Endothelial cell of umbilical vein (primary cell): ENCODE data around the gene METRN. TPM values are rescaled to one million over a fixed set of nuclear protein-coding genes. Genes with fewer than 3 reads are reported as not detected.

Source experiments
- BruUV-seq: library from RNA; stranded (reverse); fragments of 400-500 nt; replicated peaks from 2 replicates; lab custom pipeline; 2021; lab: Mats Ljungman, UMichigan
- CTCF ChIA-PET: fragments of 300-600, 350-600 bp; sonication (Branson Sonifier 250); formaldehyde crosslinking; loops from one replicate; lab custom pipeline; 2021; ENCODE audit warnings: antibody characterized with exemption, inconsistent platforms; lab: Charles Lee
- POLR2A ChIA-PET: fragments of 300-600, 350-600 bp; sonication (Branson Sonifier 250); formaldehyde crosslinking; loops from one replicate; lab custom pipeline; 2021; ENCODE audit warnings: antibody characterized with exemption, inconsistent platforms; lab: Charles Lee
- DNase-seq: peaks from one replicate; pipeline ENCODE4 v3.0.0-alpha.2; 2011; ENCODE audit warnings: low read depth, low spot score
- FAIRE-seq: peaks from 2 replicates; lab custom pipeline; 2011; peaks lifted over from hg19 to GRCh38; lab: Jason Lieb, UNC
- H2AFZ ChIP-seq: 2 replicates; pipeline ENCODE4 v1.6.0; 2012; ENCODE audit warnings: low read depth, low read length, control low read depth, inconsistent platforms
- H3K27ac ChIP-seq: 2 replicates; pipeline ENCODE4 v1.5.1; 2011; ENCODE audit warnings: low read depth, mild to moderate bottlenecking, control low read depth, low read length, moderate library complexity; ENCODE audit not compliant: insufficient read depth
- H3K27me3 ChIP-seq, 2 experiments: 2 replicates each; pipeline versions ENCODE4 v1.6.0 to v1.6.1; 2011; ENCODE audit warnings: low read length in 2 of 2, mixed read lengths in 1 of 2; ENCODE audit not compliant: control insufficient read depth in 2 of 2, insufficient read depth in 2 of 2
- H3K36me3 ChIP-seq, 2 experiments: 2 replicates in 1 of 2; 3 replicates in 1 of 2; pipeline ENCODE4 v1.5.1; 2011; ENCODE audit warnings: low read length in 2 of 2, mild to moderate bottlenecking in 1 of 2, moderate library complexity in 1 of 2; ENCODE audit not compliant: control insufficient read depth in 2 of 2, insufficient read depth in 2 of 2; ENCODE audit errors: extremely low read depth in 1 of 2
- H3K4me1 ChIP-seq: 3 replicates; pipeline ENCODE4 v1.5.1; 2011; ENCODE audit warnings: mild to moderate bottlenecking, low read length; ENCODE audit not compliant: control insufficient read depth, insufficient read depth; ENCODE audit errors: extremely low read depth
- H3K4me2 ChIP-seq: 2 replicates; pipeline ENCODE4 v1.6.1; 2011; ENCODE audit warnings: low read length, control low read depth, mixed read lengths; ENCODE audit not compliant: insufficient read depth
- H3K4me3 ChIP-seq, 3 experiments: fragments of 200-600 bp in 1 of 3; sonication (generic), shearing (Covaris generic) in 1 of 3; replicated peaks in 1 of 3; 2 replicates each; pipeline ENCODE4 v1.5.1; 2011 to 2016; ENCODE audit warnings: control low read depth in 3 of 3, low read length in 3 of 3, mild to moderate bottlenecking in 2 of 3, inconsistent platforms in 1 of 3, low read depth in 1 of 3, moderate library complexity in 1 of 3; ENCODE audit not compliant: insufficient read depth in 1 of 3
- H3K79me2 ChIP-seq: 2 replicates; pipeline ENCODE4 v1.6.0; 2012; ENCODE audit warnings: low read length, inconsistent platforms; ENCODE audit not compliant: control insufficient read depth, insufficient read depth
- H3K9ac ChIP-seq: replicated peaks from 2 replicates; pipeline ENCODE3; 2011; ENCODE audit warnings: low read length, control low read depth; ENCODE audit not compliant: insufficient read depth; ENCODE audit errors: extremely low read depth
- H3K9me1 ChIP-seq: replicated peaks from 3 replicates; pipeline ENCODE4 v1.6.0; 2011; ENCODE audit warnings: mild to moderate bottlenecking, low read length; ENCODE audit not compliant: control insufficient read depth, insufficient read depth; ENCODE audit errors: extremely low read depth
- H3K9me3 ChIP-seq: replicated peaks from 2 replicates; pipeline ENCODE4 v1.5.1; 2012; ENCODE audit warnings: low read length, inconsistent platforms; ENCODE audit not compliant: control insufficient read depth, insufficient read depth
- H4K20me1 ChIP-seq: replicated peaks from 2 replicates; pipeline ENCODE3; 2011; ENCODE audit warnings: mild to moderate bottlenecking, low read length; ENCODE audit not compliant: control insufficient read depth, insufficient read depth; ENCODE audit errors: extremely low read depth
- CTCF ChIP-seq, 2 donors: IDR thresholded peaks; 1 replicate in 1 of 2; 2 replicates in 1 of 2; pipeline ENCODE4 v1.5.1; 2011; ENCODE audit warnings: low read length in 2 of 2, mild to moderate bottlenecking in 2 of 2, moderate library complexity in 2 of 2, control low read depth in 1 of 2, inconsistent platforms in 1 of 2, low read depth in 1 of 2; ENCODE audit not compliant: insufficient read depth in 1 of 2; ENCODE audit errors: extremely low read depth in 1 of 2
- EZH2 ChIP-seq: IDR thresholded peaks from 2 replicates; pipeline ENCODE4 v1.6.1; 2012; ENCODE audit warnings: borderline replicate concordance, low read depth, mild to moderate bottlenecking, moderate library complexity, low read length, inconsistent platforms; ENCODE audit not compliant: severe bottlenecking
- FOS ChIP-seq: IDR thresholded peaks from 2 replicates; pipeline ENCODE4 v1.6.1; 2011; ENCODE audit warnings: mild to moderate bottlenecking, low read length, moderate library complexity, borderline replicate concordance; ENCODE audit not compliant: insufficient read depth
- GATA2 ChIP-seq: IDR thresholded peaks from 2 replicates; pipeline ENCODE4 v1.7.0; 2011; ENCODE audit warnings: low read depth, mild to moderate bottlenecking, moderate library complexity, mixed read lengths, low read length; ENCODE audit not compliant: insufficient read length, insufficient read depth
- JUN ChIP-seq: IDR thresholded peaks from 2 replicates; pipeline ENCODE4 v1.6.1; 2011; ENCODE audit warnings: borderline replicate concordance, low read depth; ENCODE audit not compliant: insufficient read length, insufficient read depth
- MAX ChIP-seq: IDR thresholded peaks from 2 replicates; pipeline ENCODE4 v1.6.1; 2011; ENCODE audit not compliant: insufficient read depth, insufficient read length
- MYC ChIP-seq: IDR thresholded peaks from one replicate; pipeline ENCODE4 v1.6.1; 2011; ENCODE audit warnings: mild to moderate bottlenecking, low read depth, low read length
- POLR2A ChIP-seq: IDR thresholded peaks from 2 replicates; pipeline ENCODE4 v1.6.1; 2012; ENCODE audit warnings: low read depth, mild to moderate bottlenecking, control low read depth, low read length
- POLR2AphosphoS5 ChIP-seq: IDR thresholded peaks from 2 replicates; pipeline ENCODE4 v1.6.1; 2012; ENCODE audit warnings: low read depth, mild to moderate bottlenecking, control low read depth, low read length, moderate library complexity; ENCODE audit not compliant: insufficient read depth
- dilution Hi-C: fragments of 300-500 bp; cut with MboI; formaldehyde crosslinking; loops from one replicate; pipeline ENCODE4 v1.15.0; 2019; ENCODE audit warnings: low sequenced_read_pairs; ENCODE audit not compliant: extremely low pct_ligation_motif_present
- intact Hi-C: fragments of 100-400 bp; cut with micrococcal nuclease; formaldehyde crosslinking; loops from one replicate; pipeline ENCODE4 v1.10.0; 2022
- polyA plus RNA-seq, 4 experiments: library from polyadenylated mRNA; depleted of rRNA in 3 of 4; stranded (reverse) in 3 of 4; unstranded in 1 of 4; fragments of >200 nt; gene quantifications; 2 replicates each; pipeline versions ENCODE4 v1.2.1 to v1.2.3, GENCODE V29; 2011 to 2012; ENCODE audit warnings: missing spikeins in 1 of 4
- total RNA-seq: library from RNA; stranded (reverse); gene quantifications from 2 replicates; pipeline ENCODE4 v1.2.3, GENCODE V29; 2021

Gene METRN
- total and polyA plus RNA-seq, 2 donors (not counting 3 experiments of a cell fraction or from before 2014, with no cell fraction given): 10.0 to 16.1 TPM

- Histone ChIP-seq H3K9ac (no peak overlapping the region), H3K79me2 (no peaks in the 10 kb centered on the region), H3K9me1 (no peaks in the 10 kb centered on the region), H3K27me3 (peaks cover 4% of the 10 kb centered on the region in 2 experiments), H3K4me3 (no peak overlapping the region), H3K9me3 (no peaks in the 10 kb centered on the region), H3K4me2 (no peak overlapping the region), H3K27ac (no peak overlapping the region), H2AFZ (no peak overlapping the region), H4K20me1 (no peaks in the 10 kb centered on the region), H3K36me3 (no peaks in the 10 kb centered on the region), H3K4me1 (no peaks in the 10 kb centered on the region)
- TF ChIP-seq MAX: no peak
- TF ChIP-seq MYC: no peak
- TF ChIP-seq POLR2AphosphoS5: no peak
- no peak for TF ChIP-seq JUN
- TF ChIP-seq CTCF (IDR thresholded peaks at IDR 0.05; ENCODE audit: extremely low read depth in 1 of 2, insufficient read depth in 1 of 2, low read depth in 1 of 2, low read length in 2 of 2): no peak
- TF ChIP-seq FOS: no peak
- no peak for TF ChIP-seq POLR2A
- no peak for TF ChIP-seq GATA2
- TF ChIP-seq EZH2: no peak
- intact Hi-C loops (no loop called here), dilution Hi-C loops (no loop called here)
- CTCF ChIA-PET: interaction anchor here (1.2 kb wide), 1 partner anchor 38 kb away, joined by 3 read pairs; no protein-coding TSS in a partner anchor
- FAIRE-seq (no peak), DNase-seq (no peak)
- no TSS peak for BruUV-seq
- POLR2A ChIA-PET: no interaction called here
Measured at GRCh38 chr16:750485-750884, 35.6 kb downstream of the METRN start.
